HL-60 (cell line): ENCODE results near the gene ZNF219.

Experiments used
- POLR2AphosphoS5 ChIP-seq: IDR thresholded peaks from 2 replicates; pipeline ENCODE4 v1.6.1; 2012; ENCODE audit warnings: low read depth
- SPI1 ChIP-seq: IDR thresholded peaks from 2 replicates; pipeline ENCODE4 v1.6.1; 2012; ENCODE audit warnings: low read depth, mild to moderate bottlenecking, borderline replicate concordance
- TF ChIP-seq, protein P1 (sequence below): IDR thresholded peaks from one replicate; pipeline ENCODE4 v1.5.1; 2011; ENCODE audit warnings: low read length, control low read depth, inconsistent platforms; ENCODE audit not compliant: insufficient read depth

- TF ChIP-seq, protein P1, sequence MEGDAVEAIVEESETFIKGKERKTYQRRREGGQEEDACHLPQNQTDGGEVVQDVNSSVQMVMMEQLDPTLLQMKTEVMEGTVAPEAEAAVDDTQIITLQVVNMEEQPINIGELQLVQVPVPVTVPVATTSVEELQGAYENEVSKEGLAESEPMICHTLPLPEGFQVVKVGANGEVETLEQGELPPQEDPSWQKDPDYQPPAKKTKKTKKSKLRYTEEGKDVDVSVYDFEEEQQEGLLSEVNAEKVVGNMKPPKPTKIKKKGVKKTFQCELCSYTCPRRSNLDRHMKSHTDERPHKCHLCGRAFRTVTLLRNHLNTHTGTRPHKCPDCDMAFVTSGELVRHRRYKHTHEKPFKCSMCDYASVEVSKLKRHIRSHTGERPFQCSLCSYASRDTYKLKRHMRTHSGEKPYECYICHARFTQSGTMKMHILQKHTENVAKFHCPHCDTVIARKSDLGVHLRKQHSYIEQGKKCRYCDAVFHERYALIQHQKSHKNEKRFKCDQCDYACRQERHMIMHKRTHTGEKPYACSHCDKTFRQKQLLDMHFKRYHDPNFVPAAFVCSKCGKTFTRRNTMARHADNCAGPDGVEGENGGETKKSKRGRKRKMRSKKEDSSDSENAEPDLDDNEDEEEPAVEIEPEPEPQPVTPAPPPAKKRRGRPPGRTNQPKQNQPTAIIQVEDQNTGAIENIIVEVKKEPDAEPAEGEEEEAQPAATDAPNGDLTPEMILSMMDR, result no peak
- no peak for TF ChIP-seq SPI1
- TF ChIP-seq POLR2AphosphoS5, result no peak
Measured at GRCh38 chr14:21108791-21109190, 10.3 kb upstream of the ZNF219 start.
